HG02981 (cell line): ENCODE data around the gene HSD17B4.
"Not testable (repeated sequence)": the region's sequence is repeated elsewhere in the genome, so short reads cannot be mapped to it uniquely, and the experiment has no call there.

Source experiments
- ATAC-seq: cut with Tn5 transposase; IDR thresholded peaks from one replicate; pipeline ENCODE4 v1.9.1; 2021; ENCODE audit warnings: mild to moderate bottlenecking, moderate library complexity; ENCODE audit not compliant: unreplicated experiment

Gene HSD17B4, protein sequence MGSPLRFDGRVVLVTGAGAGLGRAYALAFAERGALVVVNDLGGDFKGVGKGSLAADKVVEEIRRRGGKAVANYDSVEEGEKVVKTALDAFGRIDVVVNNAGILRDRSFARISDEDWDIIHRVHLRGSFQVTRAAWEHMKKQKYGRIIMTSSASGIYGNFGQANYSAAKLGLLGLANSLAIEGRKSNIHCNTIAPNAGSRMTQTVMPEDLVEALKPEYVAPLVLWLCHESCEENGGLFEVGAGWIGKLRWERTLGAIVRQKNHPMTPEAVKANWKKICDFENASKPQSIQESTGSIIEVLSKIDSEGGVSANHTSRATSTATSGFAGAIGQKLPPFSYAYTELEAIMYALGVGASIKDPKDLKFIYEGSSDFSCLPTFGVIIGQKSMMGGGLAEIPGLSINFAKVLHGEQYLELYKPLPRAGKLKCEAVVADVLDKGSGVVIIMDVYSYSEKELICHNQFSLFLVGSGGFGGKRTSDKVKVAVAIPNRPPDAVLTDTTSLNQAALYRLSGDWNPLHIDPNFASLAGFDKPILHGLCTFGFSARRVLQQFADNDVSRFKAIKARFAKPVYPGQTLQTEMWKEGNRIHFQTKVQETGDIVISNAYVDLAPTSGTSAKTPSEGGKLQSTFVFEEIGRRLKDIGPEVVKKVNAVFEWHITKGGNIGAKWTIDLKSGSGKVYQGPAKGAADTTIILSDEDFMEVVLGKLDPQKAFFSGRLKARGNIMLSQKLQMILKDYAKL

DNA sequence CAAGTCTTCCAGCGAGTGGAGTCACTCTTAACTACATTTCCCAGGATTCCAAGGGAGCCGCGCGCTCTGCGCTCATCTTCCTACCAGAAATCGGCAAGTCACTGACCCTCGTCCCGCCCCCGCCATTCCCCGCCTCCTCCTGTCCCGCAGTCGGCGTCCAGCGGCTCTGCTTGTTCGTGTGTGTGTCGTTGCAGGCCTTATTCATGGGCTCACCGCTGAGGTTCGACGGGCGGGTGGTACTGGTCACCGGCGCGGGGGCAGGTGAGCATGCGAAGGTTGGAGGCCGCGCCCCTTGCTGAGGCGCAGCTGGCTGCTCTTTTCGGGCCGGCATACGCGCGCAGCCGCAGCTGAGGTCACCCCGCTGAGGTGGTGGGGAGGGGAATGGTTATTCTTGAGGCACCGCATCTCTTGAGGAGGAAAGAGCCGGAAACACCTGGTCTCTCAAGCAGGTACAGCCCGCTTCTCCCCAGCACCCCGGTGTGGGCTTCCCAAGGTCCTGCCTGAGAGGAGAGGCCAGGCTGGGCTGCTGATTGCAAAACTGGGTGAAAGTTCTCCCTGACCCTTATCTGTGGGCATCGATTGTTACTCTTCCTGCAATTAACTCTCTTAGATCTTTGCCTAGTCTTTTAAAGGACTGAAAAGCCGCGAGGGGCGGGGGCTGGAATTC, at the start of gene HSD17B4:
HSD17B4 (plus strand) TSS at position 125 of the 667 bp plus-strand sequence; CDS start at position 204, 79 bp downstream.
- peak; percentile 97 for ATAC-seq

GRCh38 chr5:119402555-119402954, 49.7 kb upstream of the HSD17B4 start:
- no peak for ATAC-seq

GRCh38 chr5:119404033-119404432, 48.3 kb upstream of the HSD17B4 start:
- ATAC-seq: no peak

GRCh38 chr5:119405419-119405818, 46.9 kb upstream of the HSD17B4 start:
- no peak for ATAC-seq

DNA sequence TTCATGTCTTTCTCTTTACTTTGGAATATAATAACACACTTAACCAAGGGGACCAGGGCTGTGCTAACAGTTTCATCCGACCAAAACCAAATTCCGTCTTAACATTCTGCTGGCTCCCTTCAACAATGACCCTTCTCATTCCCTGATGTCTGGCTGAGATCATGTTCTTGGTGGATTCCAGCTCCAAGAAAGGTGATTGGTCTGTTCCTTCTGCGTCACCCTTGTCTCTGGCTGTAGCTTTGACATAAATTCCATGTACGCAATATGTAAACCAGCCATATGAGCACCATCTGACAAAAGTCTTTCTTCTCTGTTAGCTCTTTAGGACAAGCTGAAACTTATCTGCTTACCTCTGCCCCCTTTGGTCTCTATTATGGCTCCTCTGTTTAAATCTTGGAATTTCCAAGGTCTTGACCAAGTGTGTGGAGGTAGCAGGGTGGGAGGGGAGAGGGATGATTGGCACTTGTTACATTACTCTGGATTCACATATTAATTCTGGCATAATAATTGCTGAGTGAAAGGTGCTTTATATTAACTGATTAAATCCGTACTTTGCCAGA, 45.7 kb upstream of the HSD17B4 start:
- ATAC-seq: no peak

DNA sequence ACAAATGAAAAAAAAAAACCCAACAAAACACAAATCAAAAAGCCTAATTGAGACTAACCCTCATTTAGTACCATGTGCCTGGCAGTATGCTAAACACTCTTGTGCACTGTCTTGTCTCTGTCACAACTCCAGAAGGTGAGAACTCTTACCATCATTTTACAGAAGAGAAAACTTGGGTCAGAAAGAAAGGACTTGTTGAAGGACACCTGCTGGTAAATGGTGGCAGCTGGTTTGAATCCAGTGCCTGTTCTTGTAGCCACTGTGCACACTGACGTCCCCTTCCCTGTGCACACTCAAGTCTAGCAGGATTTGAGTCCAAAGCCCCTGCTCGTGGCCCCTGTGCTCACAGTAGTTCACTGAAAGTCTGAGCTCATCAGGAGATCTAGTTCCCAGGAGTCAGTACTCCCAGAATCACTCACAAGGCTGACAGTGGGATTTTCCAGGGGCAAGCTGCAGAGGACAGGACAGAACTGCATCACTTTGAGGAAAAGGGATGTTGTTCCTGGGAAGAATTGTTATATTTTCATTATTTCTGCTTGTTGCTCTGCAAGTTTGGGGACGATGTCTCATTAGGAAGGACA, 43.0 kb upstream of the HSD17B4 start:
- peak; percentile 35 for ATAC-seq

GRCh38 chr5:119410448-119411159, 41.7 kb upstream of the HSD17B4 start:
- ATAC-seq: peak; percentile 37

DNA sequence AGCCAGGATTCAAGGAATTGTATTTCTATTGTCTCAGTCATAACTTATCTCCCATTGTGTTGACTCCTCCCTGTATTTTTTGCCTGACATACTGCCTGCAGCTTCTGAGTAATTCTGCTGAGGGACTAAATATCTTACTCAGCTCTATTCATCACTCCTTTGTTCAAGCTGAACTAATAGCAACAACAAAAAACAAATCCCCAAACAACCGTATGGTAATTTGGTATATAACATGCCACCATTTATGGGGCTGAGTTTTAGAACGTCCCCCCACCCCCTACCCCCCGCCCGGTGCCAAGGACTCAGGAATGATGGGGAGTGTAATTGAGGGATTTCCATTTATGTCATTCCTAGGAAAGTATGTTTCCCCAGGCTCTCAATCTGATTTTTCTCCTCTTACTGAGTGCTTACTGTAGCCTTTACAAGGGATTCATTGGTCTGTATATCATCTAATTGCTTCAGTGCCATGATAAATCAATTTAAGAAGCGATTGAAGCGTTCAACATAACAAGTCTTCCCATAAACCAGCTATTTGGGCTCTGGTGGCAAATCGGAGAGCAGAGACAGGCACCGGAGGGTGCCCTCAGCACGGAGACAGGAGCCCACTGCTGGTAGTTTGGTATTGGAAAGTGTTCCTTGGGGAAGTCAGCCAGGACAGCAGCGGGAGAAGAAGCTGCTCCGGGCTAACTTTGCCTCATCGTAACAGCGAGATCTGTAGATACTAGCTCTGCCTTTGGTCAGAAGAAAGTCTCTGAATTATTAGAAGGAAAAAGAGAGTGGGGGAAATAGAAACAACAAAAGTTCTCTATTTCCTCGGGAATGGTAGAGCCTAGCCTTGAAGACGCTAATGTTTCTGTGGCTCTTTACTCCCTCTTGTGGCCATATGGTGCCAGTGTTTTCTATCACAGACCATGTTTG, 40.7 kb upstream of the HSD17B4 start:
- ATAC-seq: peak; percentile 58

GRCh38 chr5:119412279-119413227, 39.7 kb upstream of the HSD17B4 start:
- ATAC-seq: no peak

DNA sequence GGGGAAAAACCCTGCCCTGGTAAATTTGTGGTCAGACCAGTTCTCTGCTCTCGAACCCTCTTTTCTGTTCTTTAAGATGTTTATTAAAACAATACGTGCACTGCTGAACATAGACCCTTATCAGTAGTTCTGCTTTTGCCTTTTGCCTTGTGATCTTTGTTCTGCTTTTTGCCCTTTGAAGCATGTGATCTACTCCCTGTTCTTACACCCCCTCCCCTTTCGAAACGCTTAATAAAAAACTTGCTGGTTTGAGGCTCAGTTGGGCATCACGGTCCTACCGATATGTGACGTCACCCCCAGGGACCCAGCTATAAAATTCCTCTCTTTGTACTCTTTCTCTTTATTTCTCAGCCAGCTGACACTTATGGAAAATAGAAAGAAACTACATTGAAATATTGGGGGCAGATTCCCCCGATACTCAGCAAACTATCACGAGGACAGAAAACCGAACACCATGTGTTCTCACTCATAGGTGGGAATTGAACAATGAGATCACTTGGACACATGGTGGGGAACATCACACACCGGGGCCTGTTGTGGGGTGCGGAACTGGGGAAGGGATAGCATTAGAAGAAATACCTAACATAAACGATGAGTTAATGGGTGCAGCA, 38.1 kb upstream of the HSD17B4 start:
- ATAC-seq: not testable (repeated sequence)

DNA sequence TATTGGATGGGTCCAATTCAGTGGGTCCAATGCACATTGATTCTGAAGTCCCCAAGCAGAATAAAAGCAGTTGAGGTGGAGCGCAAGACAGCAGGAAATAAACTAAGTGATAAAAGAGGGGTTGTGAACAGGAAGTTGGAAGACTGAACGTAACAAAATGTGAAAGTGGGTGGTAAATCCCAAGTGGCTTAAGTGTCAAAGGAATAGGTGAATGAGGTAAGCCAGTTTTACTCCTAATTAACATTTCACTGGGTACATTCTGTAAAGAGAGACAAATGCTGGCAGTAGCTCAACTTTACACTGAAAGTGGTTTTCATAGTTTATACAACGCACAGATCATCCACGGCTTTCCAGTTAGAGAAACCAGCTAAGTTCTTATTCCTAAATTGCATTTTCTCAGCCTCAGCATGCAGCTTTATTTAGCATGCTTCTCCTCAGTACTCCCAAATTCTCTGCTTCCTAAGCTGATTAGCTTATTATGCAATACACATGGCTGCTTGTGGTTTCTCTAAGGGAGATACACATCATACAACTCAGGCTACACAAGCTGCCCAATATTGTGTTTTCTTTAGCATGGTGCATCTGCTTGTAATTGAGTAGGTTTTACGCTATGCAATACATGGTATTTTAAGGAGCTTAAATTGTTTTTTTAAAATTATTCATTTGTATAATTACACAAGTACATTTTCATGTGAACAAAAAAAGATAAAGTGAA, 34.2 kb upstream of the HSD17B4 start:
- no peak for ATAC-seq

- ATAC-seq: peak; percentile 63
Observed at GRCh38 chr5:119418606-119419100, 33.6 kb upstream of the HSD17B4 start.

- no peak for ATAC-seq
Observed at GRCh38 chr5:119420169-119420568, 32.1 kb upstream of the HSD17B4 start.

- no peak for ATAC-seq
Observed at GRCh38 chr5:119426057-119426456, 26.2 kb upstream of the HSD17B4 start.

DNA sequence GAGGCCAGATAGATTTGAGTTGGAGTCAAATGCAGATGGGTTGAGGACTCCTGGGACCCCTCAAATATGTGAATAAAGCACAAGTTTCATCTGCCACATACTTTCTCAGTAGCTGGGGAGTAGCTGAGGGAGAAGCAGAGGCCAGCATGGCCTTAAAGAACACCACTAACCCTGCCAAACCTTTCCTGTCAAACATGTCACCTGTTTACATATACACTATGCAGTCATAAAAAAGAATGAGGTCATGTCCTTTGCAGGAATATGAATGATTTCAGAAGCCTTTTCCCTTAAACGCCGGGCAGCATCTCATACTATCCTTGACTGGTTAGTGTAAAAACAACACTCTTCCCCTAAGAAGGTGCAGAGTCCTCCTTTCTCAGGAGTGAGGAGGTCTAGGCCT, 25.2 kb upstream of the HSD17B4 start:
- ATAC-seq: no peak

DNA sequence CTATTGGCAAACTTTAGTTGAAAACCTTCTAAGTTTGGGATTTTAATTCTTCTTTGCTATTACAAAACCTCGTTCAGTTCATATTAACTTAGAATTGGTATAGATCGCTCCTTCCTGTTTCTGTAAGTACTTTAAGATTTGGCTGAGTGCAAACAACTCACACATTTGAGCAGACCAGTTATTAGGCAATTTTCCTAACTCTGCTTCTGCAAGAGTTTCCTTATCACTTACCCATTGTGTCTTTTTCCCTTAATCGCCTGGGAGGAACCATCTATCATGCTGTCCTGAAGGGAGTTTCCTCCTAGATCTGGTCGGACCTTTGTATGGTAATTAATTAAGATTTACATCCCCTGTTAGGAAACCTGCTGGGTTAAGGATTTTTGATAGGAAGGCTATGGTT, 24.7 kb upstream of the HSD17B4 start:
- not testable (repeated sequence) for ATAC-seq

DNA sequence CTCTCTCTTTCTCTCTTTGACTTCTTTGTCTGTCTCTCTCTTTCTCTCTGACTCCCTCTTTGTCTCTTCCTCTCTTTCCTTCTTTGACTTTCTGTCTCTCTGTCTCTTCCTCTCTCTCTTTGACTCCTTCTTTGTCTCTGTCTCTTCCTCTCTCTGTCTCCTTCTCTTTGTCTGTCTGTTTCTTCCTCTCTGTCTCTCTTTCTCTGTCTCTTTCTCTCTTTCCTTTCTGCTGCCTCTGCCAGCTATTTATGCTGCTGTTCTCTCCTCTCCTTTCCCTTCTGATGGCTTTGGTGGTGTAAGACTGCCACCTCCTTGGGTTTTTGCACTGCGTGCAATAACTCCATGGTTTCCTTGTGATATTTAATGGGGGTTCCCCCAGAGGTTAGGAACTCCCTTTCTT, 24.1 kb upstream of the HSD17B4 start:
- not testable (repeated sequence) for ATAC-seq
